ENCODE data around the gene TMEM132D. TPM values are rescaled to one million over a fixed set of nuclear protein-coding genes. Genes with fewer than 3 reads are reported as not detected.

The TMEM132D gene
- total RNA-seq, 1 donor from 2014 or later: 0.20 TPM

DNA sequence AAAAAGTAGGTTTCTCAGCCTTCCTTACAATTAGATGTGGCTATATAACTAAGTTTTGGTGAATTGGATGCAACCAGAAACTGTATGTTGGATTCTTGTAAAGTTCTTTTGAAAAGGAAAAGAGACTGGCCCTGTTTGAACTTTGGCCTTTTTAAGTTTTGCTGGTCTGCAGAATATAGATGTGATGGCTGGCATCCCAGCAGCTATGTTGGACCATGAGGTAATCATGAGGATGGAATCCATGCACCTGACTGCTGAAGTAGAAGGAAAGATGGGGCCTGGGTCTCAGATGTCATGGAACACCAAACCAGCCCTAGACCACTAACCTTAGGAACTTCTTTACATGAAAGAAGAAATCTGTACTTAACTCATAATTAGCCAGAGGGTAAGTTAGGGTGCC, 568.1 kb downstream of the TMEM132D start:
- DNase-seq: no peak

- no peak for DNase-seq
Observed at GRCh38 chr12:129332286-129332685, 571.5 kb downstream of the TMEM132D start.

- DNase-seq: no peak
Observed at GRCh38 chr12:129331356-129332085, 572.3 kb downstream of the TMEM132D start.

DNA sequence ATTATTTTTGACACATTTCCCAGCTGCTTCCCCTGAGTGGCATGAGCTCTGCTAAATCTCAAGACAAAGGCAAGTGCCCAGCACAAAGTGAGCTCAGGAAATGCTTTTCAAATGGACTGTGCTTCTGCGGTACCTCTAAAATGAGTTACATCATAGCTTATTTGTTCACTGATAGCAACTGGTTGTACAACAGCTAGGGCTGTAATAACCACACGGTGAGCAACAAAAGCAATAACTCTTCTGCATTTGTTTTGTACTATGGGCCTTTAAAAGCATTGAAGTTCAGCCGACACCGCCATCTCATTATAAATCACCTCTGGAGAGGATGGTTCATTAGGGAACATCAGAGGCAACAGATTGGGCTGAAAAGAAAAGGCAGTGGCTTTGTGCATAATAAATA, 575.6 kb downstream of the TMEM132D start:
- no peak for DNase-seq

GRCh38 chr12:129325566-129325965, 578.3 kb downstream of the TMEM132D start:
- no peak for DNase-seq

GRCh38 chr12:129312048-129312447, 591.8 kb downstream of the TMEM132D start:
- DNase-seq: no peak

GRCh38 chr12:129310346-129310745, 593.5 kb downstream of the TMEM132D start:
- DNase-seq: no peak

DNA sequence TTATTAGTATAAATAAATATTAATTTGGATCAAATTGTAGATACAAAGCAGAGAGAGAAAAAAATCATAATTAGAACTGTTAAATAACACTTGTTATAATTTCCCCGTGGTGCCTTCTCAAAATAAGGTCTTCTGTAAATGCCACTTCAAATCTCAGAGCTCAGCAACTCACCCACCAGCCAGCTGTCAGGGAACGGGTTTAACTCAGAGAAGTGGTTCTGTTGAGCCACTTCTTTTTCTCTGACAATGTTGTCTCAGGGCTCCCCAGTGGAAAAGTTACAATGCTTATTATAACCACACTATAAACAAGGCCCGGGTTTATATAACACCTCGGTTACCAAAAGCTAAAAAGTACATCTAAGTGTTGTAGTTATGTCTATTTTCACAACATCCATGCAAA, 598.0 kb downstream of the TMEM132D start:
- no peak for DNase-seq

- DNase-seq: no peak
Observed at GRCh38 chr12:129304529-129304928, 599.3 kb downstream of the TMEM132D start.

- DNase-seq: no peak
Observed at GRCh38 chr12:129300011-129300410, 603.8 kb downstream of the TMEM132D start.

DNA sequence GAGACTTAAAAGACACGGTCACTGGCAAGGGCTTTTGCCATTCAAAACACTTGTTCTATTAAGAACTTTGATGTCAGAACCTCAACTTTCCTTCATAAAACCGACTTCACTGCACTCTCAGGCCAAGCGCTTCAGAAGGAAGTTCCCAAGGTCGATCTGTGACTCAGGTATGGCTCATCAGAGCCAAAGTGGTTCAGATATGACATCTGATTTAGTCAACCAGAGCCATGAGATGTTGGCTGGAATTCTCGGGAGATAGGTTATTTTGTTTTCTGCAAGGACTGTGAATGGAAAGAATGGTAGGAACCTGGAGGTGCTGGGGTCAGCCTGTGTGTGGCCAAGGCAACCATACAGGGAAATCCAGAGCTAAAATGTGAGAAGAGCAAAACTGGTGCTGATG, 604.9 kb downstream of the TMEM132D start:
- DNase-seq: no peak

DNA sequence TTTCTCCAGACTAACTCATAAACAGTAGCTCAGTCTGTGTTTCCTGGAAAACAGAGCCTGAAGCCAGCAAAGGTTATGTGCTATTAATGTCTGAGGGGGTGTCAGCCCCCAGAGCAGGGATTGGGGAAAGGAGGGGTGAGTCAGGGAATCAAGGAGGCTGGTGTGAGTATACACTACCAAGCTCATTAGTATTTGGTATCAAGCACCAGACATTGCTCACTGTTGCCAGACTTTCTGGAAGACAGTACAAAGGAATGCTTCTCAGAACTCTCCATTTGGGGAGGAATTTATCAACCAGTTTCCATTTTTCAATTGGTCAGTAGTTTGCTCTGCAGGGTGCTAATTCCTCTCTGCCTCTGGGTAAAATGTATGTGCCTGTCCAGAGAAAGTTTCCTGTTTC, 607.2 kb downstream of the TMEM132D start:
- no peak for DNase-seq

DNA sequence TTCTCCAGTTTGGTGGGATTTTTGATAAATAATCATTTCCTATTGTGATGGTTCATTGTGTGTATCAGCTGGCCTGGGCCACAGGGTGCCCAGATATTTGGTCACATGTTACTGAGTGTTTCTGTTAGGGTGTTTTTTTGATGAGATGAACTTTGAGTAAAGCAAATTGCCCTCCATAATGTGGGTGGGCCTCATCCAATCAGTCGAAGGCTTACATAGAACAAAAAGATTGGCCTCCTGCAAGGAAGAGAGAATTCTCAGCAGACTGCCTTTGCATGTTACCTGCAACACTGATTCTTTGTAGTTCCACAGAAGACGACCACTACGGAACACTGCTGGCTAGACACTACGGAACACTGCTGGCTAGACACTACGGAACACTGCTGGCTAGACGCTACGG, 609.0 kb downstream of the TMEM132D start:
- no peak for DNase-seq

GRCh38 chr12:129279771-129280170, 624.1 kb downstream of the TMEM132D start:
- DNase-seq: no peak

- DNase-seq: no peak
Observed at GRCh38 chr12:129276361-129277060, 627.3 kb downstream of the TMEM132D start.

GRCh38 chr12:129269756-129270495, 633.9 kb downstream of the TMEM132D start:
- no peak for DNase-seq

GRCh38 chr12:129258781-129259318, 645.0 kb downstream of the TMEM132D start:
- DNase-seq: no peak

- no peak for DNase-seq
Observed at GRCh38 chr12:129257524-129257923, 646.3 kb downstream of the TMEM132D start.

GRCh38 chr12:129246630-129247029, 657.2 kb downstream of the TMEM132D start:
- DNase-seq: no peak

DNA sequence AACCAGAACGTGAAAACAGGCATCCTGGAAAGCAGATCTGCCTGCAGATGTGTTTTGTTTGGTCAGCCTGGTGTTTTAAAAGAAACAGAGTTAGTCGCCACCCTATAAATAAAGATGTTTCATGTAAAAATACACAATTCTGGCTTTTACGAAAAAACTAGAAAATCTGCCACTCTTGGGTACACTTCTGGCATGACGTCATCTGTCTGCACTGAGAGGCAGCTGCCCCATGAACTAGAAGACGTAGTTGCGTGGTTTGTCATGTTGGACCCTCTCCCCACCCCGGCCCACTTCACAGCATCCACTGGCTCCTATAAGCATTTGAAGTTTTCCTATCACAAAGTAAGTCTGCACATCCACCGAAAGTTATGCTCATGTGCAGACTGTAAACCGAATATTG, 658.1 kb downstream of the TMEM132D start:
- no peak for DNase-seq

- DNase-seq: no peak
Observed at GRCh38 chr12:129241852-129242251, 662.0 kb downstream of the TMEM132D start.

DNA sequence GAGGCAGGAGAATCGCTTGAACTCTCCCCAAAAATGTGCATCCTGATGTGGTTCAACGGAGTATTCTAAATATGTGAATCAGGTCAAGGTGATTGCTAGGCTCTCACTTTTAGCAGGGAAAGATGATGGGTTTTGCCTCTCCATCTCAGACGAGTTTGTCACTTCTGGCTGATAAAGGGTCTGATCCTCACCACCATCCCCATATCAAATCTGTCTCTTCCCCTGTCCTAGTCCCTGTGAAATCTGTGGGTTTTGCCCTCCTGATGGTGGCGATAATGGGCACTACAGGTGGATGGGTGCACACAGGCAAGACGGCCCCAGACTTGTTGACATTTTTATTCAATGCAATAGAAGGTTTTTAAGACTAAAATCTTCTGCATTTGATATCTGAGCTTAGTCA, 665.9 kb downstream of the TMEM132D start:
- DNase-seq: no peak

DNA sequence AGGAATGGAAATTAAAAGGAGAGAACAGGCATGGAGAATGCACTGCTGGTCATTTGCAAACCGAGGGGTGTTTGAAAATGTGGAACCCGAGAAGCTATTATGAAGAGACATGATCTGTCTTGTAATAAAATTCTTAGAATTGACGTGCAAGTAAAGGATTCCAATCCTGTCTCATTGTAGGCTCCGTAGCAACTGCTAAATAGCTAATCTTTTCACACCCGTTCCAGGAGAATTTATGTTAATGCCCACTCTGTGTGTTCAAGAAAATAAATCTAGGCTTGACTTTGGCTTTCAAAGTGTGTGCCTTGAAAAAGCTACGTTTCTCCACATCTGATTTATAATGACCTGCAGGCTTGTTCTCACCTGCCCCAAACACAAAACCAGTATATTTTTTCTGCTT, 669.6 kb downstream of the TMEM132D start:
- no peak for DNase-seq

Measured in skin of body (tissue), 2 donors.